Measurements from ENCODE around the gene SMG1. TPM values are rescaled to one million over a fixed set of nuclear protein-coding genes. Genes with fewer than 3 reads are reported as not detected.

Gene SMG1
- total RNA-seq, 2 donors from 2014 or later: 69.2 to 142 TPM

DNA sequence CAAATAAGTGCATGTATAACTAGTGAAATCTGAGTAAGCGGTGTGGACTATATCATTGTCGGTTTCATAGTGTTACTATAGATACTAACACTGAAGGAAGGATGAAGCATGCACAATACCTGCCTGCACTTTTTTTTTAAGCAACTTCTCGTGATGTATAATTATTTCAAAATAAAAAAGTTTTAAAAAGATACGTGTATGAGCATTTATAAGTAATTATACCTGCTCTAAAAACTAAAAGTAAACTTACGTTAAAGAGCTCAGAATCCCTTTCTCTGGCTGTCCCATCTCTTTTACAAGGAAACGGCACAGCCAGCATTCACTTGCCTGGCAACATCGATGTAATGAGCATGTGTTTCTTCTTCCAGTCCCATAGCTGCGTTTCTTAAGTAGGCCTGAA, 93.6 kb downstream of the SMG1 start:
- H3K4me1 ChIP-seq (ENCODE audit: control insufficient read depth in 1 of 2, low read depth in 2 of 2): no peaks in the 10 kb centered on the region
- H3K36me3 ChIP-seq: peaks cover 87% of the 10 kb centered on the region
- no peak overlapping the region for H3K27ac ChIP-seq
- no peak overlapping the region for H3K4me3 ChIP-seq
- no peak for ATAC-seq (ENCODE audit: insufficient number of reproducible peaks, low FRiP score, low read depth)
- H3K27me3 ChIP-seq (replicated peaks; ENCODE audit: insufficient read depth): no peaks in the 10 kb centered on the region
- DNase-seq (ENCODE audit: low spot score): no peak
- H3K9me3 ChIP-seq: no peaks in the 10 kb centered on the region
- TF ChIP-seq CTCF (IDR thresholded peaks at IDR 0.05): no peak

DNA sequence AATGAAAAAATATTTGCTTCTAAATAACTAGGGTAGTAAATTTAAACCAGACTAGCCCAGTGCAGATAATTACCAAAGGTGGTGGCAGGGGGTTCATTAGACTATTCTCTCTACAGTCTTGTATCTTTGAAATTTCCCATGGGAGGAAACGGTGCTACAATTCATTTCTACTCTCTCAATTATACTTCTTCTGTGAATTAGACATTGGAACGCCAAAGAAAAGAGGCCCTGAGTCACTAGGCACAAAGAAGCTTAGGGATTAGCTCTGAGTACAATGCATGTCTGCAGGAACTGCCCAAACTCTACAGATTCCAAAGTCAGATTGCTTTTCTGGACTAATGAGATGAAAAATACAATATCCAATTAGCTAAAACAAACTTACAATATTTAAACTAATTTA, 94.2 kb downstream of the SMG1 start:
- Histone ChIP-seq H3K27ac (no peak overlapping the region), H3K27me3 (replicated peaks; ENCODE audit: insufficient read depth) (no peaks in the 10 kb centered on the region), H3K4me3 (no peak overlapping the region), H3K9me3 (no peaks in the 10 kb centered on the region), H3K36me3 (peaks cover 83% of the 10 kb centered on the region), H3K4me1 (ENCODE audit: control insufficient read depth in 1 of 2, low read depth in 2 of 2) (no peaks in the 10 kb centered on the region)
- ATAC-seq (ENCODE audit: insufficient number of reproducible peaks, low FRiP score, low read depth): no peak
- TF ChIP-seq CTCF (IDR thresholded peaks at IDR 0.05): no peak
- no peak for DNase-seq (ENCODE audit: low spot score)

- H3K4me3 ChIP-seq: no peak overlapping the region
- TF ChIP-seq CTCF (IDR thresholded peaks at IDR 0.05): no peak
- DNase-seq (ENCODE audit: low spot score) (no peak), ATAC-seq (ENCODE audit: insufficient number of reproducible peaks, low FRiP score, low read depth) (no peak)
- peaks cover 59% of the 10 kb centered on the region for H3K36me3 ChIP-seq
- no peaks in the 10 kb centered on the region for H3K4me1 ChIP-seq (ENCODE audit: control insufficient read depth in 1 of 2, low read depth in 2 of 2)
- H3K9me3 ChIP-seq: no peaks in the 10 kb centered on the region
- no peaks in the 10 kb centered on the region for H3K27me3 ChIP-seq (replicated peaks; ENCODE audit: insufficient read depth)
- H3K27ac ChIP-seq: no peak overlapping the region
Observed at GRCh38 chr16:18829251-18829650, 97.0 kb downstream of the SMG1 start.

DNA sequence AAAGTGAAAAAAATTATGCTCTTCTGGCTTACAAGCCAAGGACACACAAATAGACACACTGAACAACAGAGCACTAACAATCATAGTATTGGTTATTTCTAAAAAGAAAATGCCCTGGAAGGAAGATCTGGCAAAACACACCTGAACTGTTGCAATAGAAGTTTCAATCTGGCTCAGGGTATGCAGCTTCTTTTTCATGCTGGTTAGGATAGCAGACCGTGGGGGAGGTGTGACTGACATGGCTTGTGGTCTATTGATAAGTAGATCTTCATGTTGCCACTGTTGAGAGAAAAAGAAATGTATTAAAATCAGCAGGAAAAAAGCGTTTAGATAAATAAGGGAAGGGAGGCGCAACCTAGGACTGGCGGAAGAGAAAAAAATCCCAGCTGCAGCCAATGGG, 98.3 kb downstream of the SMG1 start:
- Histone ChIP-seq H3K27ac (no peak overlapping the region), H3K27me3 (replicated peaks; ENCODE audit: insufficient read depth) (no peaks in the 10 kb centered on the region), H3K4me1 (ENCODE audit: control insufficient read depth in 1 of 2, low read depth in 2 of 2) (no peaks in the 10 kb centered on the region), H3K4me3 (no peak overlapping the region), H3K36me3 (peaks cover 48% of the 10 kb centered on the region), H3K9me3 (no peaks in the 10 kb centered on the region)
- ATAC-seq (ENCODE audit: insufficient number of reproducible peaks, low FRiP score, low read depth): no peak
- DNase-seq (ENCODE audit: low spot score): no peak
- no peak for TF ChIP-seq CTCF (IDR thresholded peaks at IDR 0.05)

GRCh38 chr16:18816286-18816685, 109.9 kb downstream of the SMG1 start:
- Histone ChIP-seq H3K27me3 (replicated peaks; ENCODE audit: insufficient read depth) (no peaks in the 10 kb centered on the region), H3K9me3 (no peaks in the 10 kb centered on the region), H3K4me3 (no peak overlapping the region), H3K4me1 (ENCODE audit: control insufficient read depth in 1 of 2, low read depth in 2 of 2) (no peaks in the 10 kb centered on the region), H3K27ac (no peak overlapping the region), H3K36me3 (peaks cover 58% of the 10 kb centered on the region)
- no peak for ATAC-seq (ENCODE audit: insufficient number of reproducible peaks, low FRiP score, low read depth)
- no peak for DNase-seq (ENCODE audit: low spot score)
- no peak for TF ChIP-seq CTCF (IDR thresholded peaks at IDR 0.05)
